Erythroblast (primary cell): Measurements from ENCODE around the gene SPATA20.

Experiments
- GATA1 ChIP-seq: IDR thresholded peaks from 2 replicates; pipeline ENCODE4 v1.6.1; 2011; ENCODE audit warnings: low read depth, mild to moderate bottlenecking, control low read depth, low read length, moderate library complexity
- POLR2A ChIP-seq: IDR thresholded peaks from 2 replicates; pipeline ENCODE4 v1.6.1; 2011; ENCODE audit warnings: mild to moderate bottlenecking, low read length

GRCh38 chr17:50547035-50547735 is at the start of gene SPATA20:
- peak; percentile 66 for TF ChIP-seq POLR2A
- no peak for TF ChIP-seq GATA1
